Measurements from ENCODE around the gene MYO5B. TPM values are rescaled to one million over a fixed set of nuclear protein-coding genes. Genes with fewer than 3 reads are reported as not detected.

The MYO5B gene
- total RNA-seq, 1 donor from 2014 or later = 1.5 TPM

- Mint-ChIP-seq H3K4me3 (ENCODE audit: unreplicated experiment) (no peak overlapping the region), H3K27me3 (ENCODE audit: unreplicated experiment) (no peaks in the 10 kb centered on the region), H3K27ac (ENCODE audit: unreplicated experiment) (no peak overlapping the region), H3K36me3 (ENCODE audit: low read depth, unreplicated experiment) (no peaks in the 10 kb centered on the region), H3K4me1 (ENCODE audit: unreplicated experiment) (no peaks in the 10 kb centered on the region), H3K9me3 (ENCODE audit: unreplicated experiment) (no peaks in the 10 kb centered on the region)
- TF ChIP-seq CTCF (IDR thresholded peaks at IDR 0.05; ENCODE audit: unreplicated experiment) = no peak
- DNase-seq (ENCODE audit: low spot score) = no peak
Measured at GRCh38 chr18:49874238-49874637, 320.7 kb downstream of the MYO5B start.

- H3K27me3 Mint-ChIP-seq (ENCODE audit: unreplicated experiment) = no peaks in the 10 kb centered on the region
- H3K27ac Mint-ChIP-seq (ENCODE audit: unreplicated experiment) = no peak overlapping the region
- H3K9me3 Mint-ChIP-seq (ENCODE audit: unreplicated experiment) = no peaks in the 10 kb centered on the region
- no peaks in the 10 kb centered on the region for H3K36me3 Mint-ChIP-seq (ENCODE audit: low read depth, unreplicated experiment)
- H3K4me1 Mint-ChIP-seq (ENCODE audit: unreplicated experiment) = no peaks in the 10 kb centered on the region
- no peak overlapping the region for H3K4me3 Mint-ChIP-seq (ENCODE audit: unreplicated experiment)
- no peak for TF ChIP-seq CTCF (IDR thresholded peaks at IDR 0.05; ENCODE audit: unreplicated experiment)
- no peak for DNase-seq (ENCODE audit: low spot score)
Measured at GRCh38 chr18:49869354-49869753, 325.6 kb downstream of the MYO5B start.

GRCh38 chr18:49866680-49867079 is 328.3 kb downstream of the MYO5B start:
- H3K36me3 Mint-ChIP-seq (ENCODE audit: low read depth, unreplicated experiment) = no peaks in the 10 kb centered on the region
- no peak overlapping the region for H3K27ac Mint-ChIP-seq (ENCODE audit: unreplicated experiment)
- H3K27me3 Mint-ChIP-seq (ENCODE audit: unreplicated experiment) = no peaks in the 10 kb centered on the region
- no peak overlapping the region for H3K4me3 Mint-ChIP-seq (ENCODE audit: unreplicated experiment)
- H3K9me3 Mint-ChIP-seq (ENCODE audit: unreplicated experiment) = no peaks in the 10 kb centered on the region
- H3K4me1 Mint-ChIP-seq (ENCODE audit: unreplicated experiment) = no peaks in the 10 kb centered on the region
- DNase-seq (ENCODE audit: low spot score) = no peak
- no peak for TF ChIP-seq CTCF (IDR thresholded peaks at IDR 0.05; ENCODE audit: unreplicated experiment)

- Mint-ChIP-seq H3K27me3 (ENCODE audit: unreplicated experiment) (no peaks in the 10 kb centered on the region), H3K4me3 (ENCODE audit: unreplicated experiment) (no peak overlapping the region), H3K36me3 (ENCODE audit: low read depth, unreplicated experiment) (no peaks in the 10 kb centered on the region), H3K9me3 (ENCODE audit: unreplicated experiment) (no peaks in the 10 kb centered on the region), H3K4me1 (ENCODE audit: unreplicated experiment) (no peaks in the 10 kb centered on the region), H3K27ac (ENCODE audit: unreplicated experiment) (no peak overlapping the region)
- DNase-seq (ENCODE audit: low spot score) = no peak
- no peak for TF ChIP-seq CTCF (IDR thresholded peaks at IDR 0.05; ENCODE audit: unreplicated experiment)
Measured at GRCh38 chr18:49865401-49865800, 329.5 kb downstream of the MYO5B start.

GRCh38 chr18:49863769-49864621 is 331.0 kb downstream of the MYO5B start:
- TF ChIP-seq CTCF (IDR thresholded peaks at IDR 0.05; ENCODE audit: unreplicated experiment) = no peak
- Mint-ChIP-seq H3K4me1 (ENCODE audit: unreplicated experiment) (peaks cover 8% of the 10 kb centered on the region), H3K27ac (ENCODE audit: unreplicated experiment) (no peak overlapping the region), H3K9me3 (ENCODE audit: unreplicated experiment) (no peaks in the 10 kb centered on the region), H3K4me3 (ENCODE audit: unreplicated experiment) (no peak overlapping the region), H3K27me3 (ENCODE audit: unreplicated experiment) (no peaks in the 10 kb centered on the region), H3K36me3 (ENCODE audit: low read depth, unreplicated experiment) (no peaks in the 10 kb centered on the region)
- DNase-seq (ENCODE audit: low spot score) = no peak
